GM18526 (cell line): ENCODE results near the gene GABBR1.
A peak's percentile ranks its signal among the peaks of the same experiment; 100 is the strongest.

Source experiments
- POLR2A ChIP-seq: IDR thresholded peaks from 3 replicates; pipeline ENCODE4 v1.6.1; 2011; ENCODE audit not compliant: insufficient read length; ENCODE audit errors: extremely low read depth

GABBR1 gene

GRCh38 chr6:29661071-29661470 lies 28.1 kb upstream of the GABBR1 start:
- no peak for TF ChIP-seq POLR2A

GRCh38 chr6:29656798-29657197 lies 23.8 kb upstream of the GABBR1 start, which contains the start of gene MOG:
Gene MOG (plus strand): TSS chr6:29657092. CDS start chr6:29657210, 118 bp downstream.
- no peak for TF ChIP-seq POLR2A

GRCh38 chr6:29656157-29656556 lies 23.2 kb upstream of the GABBR1 start:
- TF ChIP-seq POLR2A, result no peak

- TF ChIP-seq POLR2A, result no peak
Measured at GRCh38 chr6:29655658-29656057, 22.7 kb upstream of the GABBR1 start.

- no peak for TF ChIP-seq POLR2A
Measured at GRCh38 chr6:29653452-29654038, 20.6 kb upstream of the GABBR1 start.

GRCh38 chr6:29652198-29652584 lies 19.2 kb upstream of the GABBR1 start:
- TF ChIP-seq POLR2A, result no peak

- TF ChIP-seq POLR2A, result no peak
Measured at GRCh38 chr6:29651413-29652197, 18.6 kb upstream of the GABBR1 start.

- peak; percentile 79 for TF ChIP-seq POLR2A
Measured at GRCh38 chr6:29649701-29650673, 17.0 kb upstream of the GABBR1 start.

GRCh38 chr6:29647927-29648642 lies 15.1 kb upstream of the GABBR1 start:
- no peak for TF ChIP-seq POLR2A

- no peak for TF ChIP-seq POLR2A
Measured at GRCh38 chr6:29641430-29642148, 8.6 kb upstream of the GABBR1 start.

GRCh38 chr6:29637247-29637646 lies 4.3 kb upstream of the GABBR1 start:
- TF ChIP-seq POLR2A, result no peak

GRCh38 chr6:29633534-29633905 lies 537 bp upstream of the GABBR1 start:
- TF ChIP-seq POLR2A, result no peak

GRCh38 chr6:29631860-29632731 lies 887 bp downstream of the GABBR1 start:
- TF ChIP-seq POLR2A, result no peak
